Measurements from ENCODE around the gene PUS10.
"Not testable (repeated sequence)": the region's sequence is repeated elsewhere in the genome, so short reads cannot be mapped to it uniquely, and the experiment has no call there.

The PUS10 gene

GRCh38 chr2:61016392-61017002 lies 1.6 kb downstream of the PUS10 start:
- peak overlapping the region; percentile 95 for H3K4me3 ChIP-seq (IDR thresholded peaks at IDR 0.05; ENCODE audit: insufficient read depth, low read depth, low read length)
- H3K27ac ChIP-seq: peak overlapping the region; percentile 81
- peak overlapping the region; percentile 70; the same call in 1 of the 2 replicates for H3K9ac ChIP-seq
- no peak for TF ChIP-seq CTCF (conservative IDR thresholded peaks at IDR 0.05; ENCODE audit: low read depth, low read length)
- H2AFZ ChIP-seq (ENCODE audit: low read depth): peak overlapping the region; percentile 62
- no peaks in the 10 kb centered on the region for H4K20me1 ChIP-seq (ENCODE audit: insufficient read depth)
- H3K4me1 ChIP-seq (ENCODE audit: low read depth, poor library complexity, severe bottlenecking): peaks cover 38% of the 10 kb centered on the region
- peak overlapping the region; percentile 76 for H3K4me2 ChIP-seq
- H3K36me3 ChIP-seq (ENCODE audit: insufficient read depth): no peaks in the 10 kb centered on the region
- peaks cover 47% of the 10 kb centered on the region for H3K79me2 ChIP-seq (ENCODE audit: insufficient read depth, low read depth)
- no peaks in the 10 kb centered on the region for H3K27me3 ChIP-seq (ENCODE audit: insufficient read depth, low read depth)

DNA sequence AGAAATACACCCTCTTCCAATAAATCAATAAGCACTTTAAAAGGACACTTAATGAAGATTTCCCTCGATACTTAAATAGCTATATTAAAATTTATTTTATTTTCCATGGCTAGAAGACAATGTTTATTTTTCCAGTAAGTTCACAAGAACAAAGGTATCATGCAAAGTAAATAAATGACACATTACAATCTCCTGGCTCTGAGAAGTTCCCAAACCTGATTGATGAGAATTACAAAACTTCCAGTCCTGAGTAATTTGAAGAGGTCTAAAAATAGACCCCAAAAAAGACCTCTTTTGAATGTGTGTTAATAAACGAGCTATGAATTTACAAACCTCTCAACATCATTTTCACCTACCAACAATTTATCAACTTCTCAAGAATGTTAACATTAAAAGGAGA lies 2.1 kb downstream of the PUS10 start:
- Histone ChIP-seq H3K27me3 (ENCODE audit: insufficient read depth, low read depth) (no peaks in the 10 kb centered on the region), H3K9ac (peak overlapping the region; percentile 70; the same call in 1 of the 2 replicates), H3K36me3 (ENCODE audit: insufficient read depth) (no peaks in the 10 kb centered on the region), H2AFZ (ENCODE audit: low read depth) (peak overlapping the region; percentile 62), H3K4me2 (peak overlapping the region; percentile 76), H4K20me1 (ENCODE audit: insufficient read depth) (no peaks in the 10 kb centered on the region), H3K4me1 (ENCODE audit: low read depth, poor library complexity, severe bottlenecking) (peaks cover 38% of the 10 kb centered on the region), H3K27ac (no peak overlapping the region; the same call in 1 of the 2 replicates), H3K79me2 (ENCODE audit: insufficient read depth, low read depth) (peaks cover 43% of the 10 kb centered on the region), H3K4me3 (IDR thresholded peaks at IDR 0.05; ENCODE audit: insufficient read depth, low read depth, low read length) (peak overlapping the region; percentile 95)
- TF ChIP-seq CTCF (conservative IDR thresholded peaks at IDR 0.05; ENCODE audit: low read depth, low read length): no peak

DNA sequence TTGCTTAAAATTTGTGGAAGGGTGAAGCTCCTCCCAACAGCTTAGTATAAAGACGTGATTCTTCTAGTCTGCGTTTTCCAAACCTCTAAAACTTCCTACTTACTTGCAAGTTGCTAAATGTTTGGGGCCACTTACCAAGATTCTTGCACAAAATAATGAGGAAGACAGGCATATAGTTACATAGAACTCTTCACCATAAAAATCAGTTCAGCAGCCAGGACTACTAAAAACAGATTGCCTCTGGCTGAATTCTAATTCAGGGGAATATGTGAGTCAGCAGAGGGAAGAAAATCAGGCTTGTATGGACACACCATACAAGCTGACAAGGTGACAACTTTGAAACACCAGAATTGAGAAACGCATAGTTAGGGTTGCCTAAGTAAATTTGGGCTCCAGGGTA lies 3.3 kb downstream of the PUS10 start:
- peaks cover 31% of the 10 kb centered on the region for H3K79me2 ChIP-seq (ENCODE audit: insufficient read depth, low read depth)
- H4K20me1 ChIP-seq (ENCODE audit: insufficient read depth): no peaks in the 10 kb centered on the region
- no peak overlapping the region for H3K9ac ChIP-seq
- no peaks in the 10 kb centered on the region for H3K27me3 ChIP-seq (ENCODE audit: insufficient read depth, low read depth)
- no peak overlapping the region for H3K4me3 ChIP-seq (IDR thresholded peaks at IDR 0.05; ENCODE audit: insufficient read depth, low read depth, low read length)
- H3K36me3 ChIP-seq (ENCODE audit: insufficient read depth): no peaks in the 10 kb centered on the region
- TF ChIP-seq CTCF (conservative IDR thresholded peaks at IDR 0.05; ENCODE audit: low read depth, low read length): no peak
- H3K4me1 ChIP-seq (ENCODE audit: low read depth, poor library complexity, severe bottlenecking): peaks cover 32% of the 10 kb centered on the region
- H2AFZ ChIP-seq (ENCODE audit: low read depth): no peak overlapping the region
- no peak overlapping the region for H3K27ac ChIP-seq
- H3K4me2 ChIP-seq: no peak overlapping the region

DNA sequence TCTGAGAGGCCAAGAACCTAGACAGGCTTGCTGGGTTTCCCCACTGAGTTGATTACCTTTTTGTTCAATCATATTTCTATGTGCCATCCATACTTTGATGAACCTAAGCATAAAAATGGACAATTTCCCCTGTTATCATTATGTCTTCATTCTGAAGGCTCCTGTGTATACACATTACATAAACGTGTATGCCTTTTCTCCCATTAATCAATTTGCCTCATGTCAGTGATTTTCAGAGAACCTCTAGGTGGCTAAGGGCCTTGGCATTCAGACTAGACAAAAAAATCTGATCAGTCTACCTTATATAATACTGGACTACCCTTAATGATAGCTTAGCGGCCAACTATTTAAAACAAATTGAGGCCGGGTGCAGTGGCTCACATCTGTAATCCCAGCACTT lies 4.7 kb downstream of the PUS10 start:
- Histone ChIP-seq H3K27me3 (ENCODE audit: insufficient read depth, low read depth) (no peaks in the 10 kb centered on the region), H3K36me3 (ENCODE audit: insufficient read depth) (no peaks in the 10 kb centered on the region), H3K4me2 (no peak overlapping the region), H3K27ac (no peak overlapping the region), H3K9ac (no peak overlapping the region), H2AFZ (ENCODE audit: low read depth) (no peak overlapping the region), H3K79me2 (ENCODE audit: insufficient read depth, low read depth) (peaks cover 17% of the 10 kb centered on the region; the same call in 1 of the 2 replicates), H4K20me1 (ENCODE audit: insufficient read depth) (no peaks in the 10 kb centered on the region), H3K4me3 (IDR thresholded peaks at IDR 0.05; ENCODE audit: insufficient read depth, low read depth, low read length) (no peak overlapping the region), H3K4me1 (ENCODE audit: low read depth, poor library complexity, severe bottlenecking) (peaks cover 21% of the 10 kb centered on the region)
- TF ChIP-seq CTCF (conservative IDR thresholded peaks at IDR 0.05; ENCODE audit: low read depth, low read length): no peak

DNA sequence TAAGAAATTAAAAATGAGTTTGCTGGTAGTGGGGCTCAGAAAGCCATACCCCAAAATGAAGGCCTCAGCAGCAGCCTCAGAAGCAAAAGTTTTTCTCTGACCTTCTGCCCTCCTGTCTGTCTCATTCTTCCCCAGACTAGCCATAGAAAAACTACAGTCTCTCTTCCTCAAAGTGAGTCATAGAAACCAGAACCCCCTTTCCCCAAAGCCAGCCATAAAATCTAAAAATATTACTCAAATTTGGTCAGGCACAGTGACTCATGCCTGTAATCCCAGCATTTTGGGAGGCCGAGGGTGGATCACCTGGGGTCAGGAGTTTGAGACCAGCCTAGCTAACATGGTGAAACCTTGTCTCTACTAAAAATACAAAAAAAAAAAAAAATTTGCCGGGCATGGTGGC lies 5.8 kb downstream of the PUS10 start:
- H3K79me2 ChIP-seq (ENCODE audit: insufficient read depth, low read depth); H3K27ac ChIP-seq; H3K27me3 ChIP-seq (ENCODE audit: insufficient read depth, low read depth); H2AFZ ChIP-seq (ENCODE audit: low read depth); H3K4me2 ChIP-seq; H3K36me3 ChIP-seq (ENCODE audit: insufficient read depth); H4K20me1 ChIP-seq (ENCODE audit: insufficient read depth); H3K4me3 ChIP-seq (IDR thresholded peaks at IDR 0.05; ENCODE audit: insufficient read depth, low read depth, low read length); H3K9ac ChIP-seq: not testable (repeated sequence)
- peaks cover 21% of the 10 kb centered on the region for H3K4me1 ChIP-seq (ENCODE audit: low read depth, poor library complexity, severe bottlenecking)

Measured in KMS-11 (cell line).